Neuronal stem cell (in vitro differentiated cells): Measurements from ENCODE around the gene DUSP14.

Experiments used
- DNase-seq: peaks from one replicate; pipeline ENCODE4 v3.0.0-alpha.2; 2013; ENCODE audit warnings: low spot score
- H2AFZ ChIP-seq: one replicate; pipeline ENCODE4 v1.6.1; 2013; ENCODE audit warnings: mild to moderate bottlenecking, low read length, inconsistent platforms
- H2AK5ac ChIP-seq: 2 replicates; pipeline ENCODE4 v1.6.1; 2013; ENCODE audit warnings: low read depth, mild to moderate bottlenecking, inconsistent platforms, low read length, moderate library complexity, mixed read lengths
- H2BK120ac ChIP-seq: 2 replicates; pipeline ENCODE4 v1.6.1; 2013; ENCODE audit warnings: low read depth, mild to moderate bottlenecking, inconsistent platforms, low read length, moderate library complexity, mixed read lengths
- H2BK12ac ChIP-seq: one replicate; pipeline ENCODE4 v1.6.1; 2013; ENCODE audit warnings: low read length, inconsistent platforms
- H2BK15ac ChIP-seq: 2 replicates; pipeline ENCODE4 v1.6.1; 2013; ENCODE audit warnings: mild to moderate bottlenecking, low read length, inconsistent platforms, mixed read lengths
- H2BK5ac ChIP-seq: one replicate; pipeline ENCODE4 v1.6.1; 2013; ENCODE audit warnings: inconsistent platforms, mild to moderate bottlenecking, low read length, moderate library complexity
- H3K14ac ChIP-seq: one replicate; pipeline ENCODE4 v1.6.1; 2013; ENCODE audit warnings: low read length, inconsistent platforms
- H3K18ac ChIP-seq: 2 replicates; pipeline ENCODE4 v1.6.1; 2013; ENCODE audit warnings: low read length, inconsistent platforms
- H3K23ac ChIP-seq: 2 replicates; pipeline ENCODE4 v1.6.1; 2013; ENCODE audit warnings: low read depth, mild to moderate bottlenecking, mixed read lengths, low read length, inconsistent platforms; ENCODE audit not compliant: poor library complexity
- H3K27ac ChIP-seq: replicated peaks from 3 replicates; pipeline ENCODE4 v1.5.1; 2013; ENCODE audit warnings: low read length, inconsistent platforms
- H3K27me3 ChIP-seq, 3 experiments: 2 replicates each; pipeline ENCODE4 v1.6.1; 2013; ENCODE audit warnings: low read length in 3 of 3, mild to moderate bottlenecking in 2 of 3, inconsistent platforms in 1 of 3, low read depth in 1 of 3, mixed read lengths in 1 of 3, moderate library complexity in 1 of 3; ENCODE audit not compliant: control insufficient read depth in 3 of 3, insufficient read depth in 3 of 3
- H3K36me3 ChIP-seq, 2 donors: replicated peaks in 1 of 2; 2 replicates each; pipeline ENCODE4 v1.6.1; 2013; ENCODE audit warnings: low read length in 2 of 2; ENCODE audit not compliant: control insufficient read depth in 2 of 2, insufficient read depth in 2 of 2
- H3K4ac ChIP-seq: 2 replicates; pipeline ENCODE4 v1.6.1; 2013; ENCODE audit warnings: inconsistent platforms, mild to moderate bottlenecking, low read length, moderate library complexity
- H3K4me1 ChIP-seq, 2 donors: 1 replicate in 1 of 2; 2 replicates in 1 of 2; pipeline ENCODE4 v1.6.1; 2013; ENCODE audit warnings: low read length in 2 of 2, low read depth in 1 of 2; ENCODE audit not compliant: control insufficient read depth in 2 of 2, insufficient read depth in 1 of 2
- H3K4me2 ChIP-seq: one replicate; pipeline ENCODE4 v1.6.1; 2013; ENCODE audit warnings: mild to moderate bottlenecking, low read length, inconsistent platforms; ENCODE audit not compliant: insufficient read depth, poor library complexity, severe bottlenecking
- H3K4me3 ChIP-seq, 2 donors: 2 replicates each; pipeline ENCODE4 v1.5.1; 2013; ENCODE audit warnings: low read length in 2 of 2, mild to moderate bottlenecking in 2 of 2, inconsistent platforms in 1 of 2, moderate library complexity in 1 of 2
- H3K79me1 ChIP-seq: one replicate; pipeline ENCODE4 v1.6.1; 2013; ENCODE audit warnings: low read depth, mild to moderate bottlenecking, inconsistent platforms, low read length, moderate library complexity
- H3K9ac ChIP-seq: one replicate; pipeline ENCODE4 v1.6.1; 2013; ENCODE audit warnings: mild to moderate bottlenecking, low read depth, low read length, inconsistent platforms; ENCODE audit not compliant: poor library complexity
- H3K9me3 ChIP-seq, 2 donors: replicated peaks in 1 of 2; 2 replicates each; pipeline versions ENCODE3 to v1.6.1; 2013; ENCODE audit warnings: low read length in 2 of 2, mild to moderate bottlenecking in 2 of 2, inconsistent platforms in 1 of 2, low read depth in 1 of 2, mixed read lengths in 1 of 2, moderate library complexity in 1 of 2; ENCODE audit not compliant: control insufficient read depth in 2 of 2, insufficient read depth in 1 of 2
- H4K8ac ChIP-seq: one replicate; pipeline ENCODE4 v1.6.1; 2013; ENCODE audit warnings: low read depth, mild to moderate bottlenecking, inconsistent platforms, low read length, moderate library complexity
- H4K91ac ChIP-seq: one replicate; pipeline ENCODE4 v1.6.1; 2013; ENCODE audit warnings: low read length, low read depth, mild to moderate bottlenecking, inconsistent platforms; ENCODE audit not compliant: poor library complexity
- WGBS, 2 donors: extraction: QIAGEN DNeasy Blood & Tissue Kit; methylation state at CpG; one replicate each; pipeline ENCODE4 v1.1.7; 2013; ENCODE audit warnings: missing lambda C conversion rate in 2 of 2, mixed read lengths in 1 of 2; ENCODE audit not compliant: insufficient read length in 2 of 2, insufficient replicate concordance in 1 of 2; ENCODE audit errors: extremely low coverage in 2 of 2; 5-methylcytosine and 5-hydroxymethylcytosine counted together

The DUSP14 gene

DNA sequence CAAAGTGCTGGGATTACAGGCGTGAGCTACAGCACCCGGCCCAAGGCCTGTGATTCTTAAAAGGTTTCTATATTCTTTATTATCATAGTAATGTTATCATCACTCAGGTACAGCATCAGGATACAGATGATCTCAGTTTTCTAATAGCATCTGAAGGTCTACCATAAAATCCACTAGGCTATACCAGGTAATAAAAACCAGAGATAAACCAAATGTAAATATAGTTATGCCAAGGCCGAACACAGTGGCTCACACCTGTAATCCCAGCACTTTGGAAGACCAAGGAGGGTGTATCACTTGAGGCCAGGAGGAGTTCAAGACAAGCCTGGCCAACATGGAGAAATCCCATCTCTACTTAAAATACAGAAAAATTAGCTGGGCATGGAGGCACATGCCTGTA, 65.7 kb downstream of the DUSP14 start:
- H3K27me3 ChIP-seq: no peaks in the 10 kb centered on the region
- H2AK5ac ChIP-seq: no peak overlapping the region
- no peak overlapping the region for H3K4ac ChIP-seq
- no peak overlapping the region for H3K18ac ChIP-seq
- no peak overlapping the region for H3K4me3 ChIP-seq
- DNase-seq: no peak
- no peak overlapping the region for H3K23ac ChIP-seq
- no peak overlapping the region for H2BK5ac ChIP-seq
- no peak overlapping the region for H3K14ac ChIP-seq
- H4K8ac ChIP-seq: no peak overlapping the region
- H3K4me2 ChIP-seq: no peak overlapping the region
- H4K91ac ChIP-seq: no peak overlapping the region
- no peak overlapping the region for H2BK15ac ChIP-seq
- H2BK12ac ChIP-seq: no peak overlapping the region
- H3K4me1 ChIP-seq: no peaks in the 10 kb centered on the region
- H3K27ac ChIP-seq: no peak overlapping the region
- no CpG with 5 or more reads among the region's 3 CpGs for WGBS, 2 donors
- peaks cover 12 to 95% of the 10 kb centered on the region in 2 donors for H3K36me3 ChIP-seq
- no peak overlapping the region for H2BK120ac ChIP-seq
- H3K9me3 ChIP-seq: no peaks in the 10 kb centered on the region
- no peaks in the 10 kb centered on the region for H3K79me1 ChIP-seq
- no peak overlapping the region for H3K9ac ChIP-seq
- no peak overlapping the region for H2AFZ ChIP-seq

DNA sequence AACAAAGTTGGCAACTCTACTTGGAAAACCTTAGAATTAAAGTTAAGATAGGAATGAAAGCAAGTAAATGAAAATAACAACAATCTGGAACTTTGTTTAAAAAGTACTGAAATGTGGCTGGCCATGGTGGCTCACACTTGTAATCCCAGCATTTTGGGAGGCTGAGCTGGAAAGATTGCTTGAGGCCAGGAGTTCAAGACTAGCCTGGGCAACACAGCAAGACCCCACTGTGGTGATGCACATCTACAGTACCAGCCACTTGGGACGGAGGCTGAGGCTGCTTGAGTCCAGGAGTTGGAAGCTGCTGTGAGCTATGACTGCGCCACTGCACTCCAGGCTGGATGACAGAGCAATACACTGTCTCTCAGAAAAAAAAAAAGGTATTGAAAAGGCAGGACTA, 67.8 kb downstream of the DUSP14 start:
- no peaks in the 10 kb centered on the region for H3K4me1 ChIP-seq

DNA sequence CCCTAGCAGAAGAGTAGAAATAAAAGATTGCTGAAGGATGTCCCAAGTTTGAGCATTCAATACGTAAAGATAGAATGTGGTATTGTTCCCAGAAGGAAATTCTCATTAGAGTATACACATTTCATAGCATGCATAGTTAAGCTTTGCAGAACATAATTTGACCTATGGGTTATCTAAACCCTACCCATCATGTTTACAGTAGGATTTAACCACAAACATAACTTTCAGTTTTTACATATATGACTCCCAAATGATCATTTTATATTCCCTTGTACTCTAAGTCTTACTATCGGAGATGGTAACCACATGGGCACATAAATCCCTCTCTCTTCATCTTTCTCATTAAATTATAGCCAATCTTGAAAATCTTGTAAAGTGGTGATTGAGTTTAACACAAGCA, 68.6 kb downstream of the DUSP14 start:
- Histone ChIP-seq H3K18ac (no peak overlapping the region), H3K9me3 (no peaks in the 10 kb centered on the region), H3K14ac (no peak overlapping the region), H2BK12ac (no peak overlapping the region), H3K36me3 (peaks cover 7 to 93% of the 10 kb centered on the region in 2 donors), H3K4me3 (no peak overlapping the region), H2AFZ (no peak overlapping the region), H3K4me2 (no peak overlapping the region), H3K79me1 (no peaks in the 10 kb centered on the region), H3K4ac (no peak overlapping the region), H4K8ac (no peak overlapping the region), H2BK120ac (no peak overlapping the region), H2BK15ac (no peak overlapping the region), H2AK5ac (no peak overlapping the region), H3K27ac (no peak overlapping the region), H2BK5ac (no peak overlapping the region), H3K27me3 (no peaks in the 10 kb centered on the region), H3K23ac (no peak overlapping the region), H3K4me1 (no peaks in the 10 kb centered on the region), H3K9ac (no peak overlapping the region), H4K91ac (no peak overlapping the region)
- no peak for DNase-seq
- WGBS, 2 donors: no CpG with 5 or more reads among the region's 2 CpGs

More for the DNA sequence above, 67.8 kb downstream of the DUSP14 start:
- H2BK120ac ChIP-seq: no peak overlapping the region
- no peak overlapping the region for H4K91ac ChIP-seq
- no peak overlapping the region for H4K8ac ChIP-seq
- DNase-seq: no peak
- H2AFZ ChIP-seq: no peak overlapping the region
- no peak overlapping the region for H3K18ac ChIP-seq
- no peaks in the 10 kb centered on the region for H3K9me3 ChIP-seq
- H2BK15ac ChIP-seq: no peak overlapping the region
- no peak overlapping the region for H2AK5ac ChIP-seq
- no peak overlapping the region for H3K23ac ChIP-seq
- no peak overlapping the region for H3K14ac ChIP-seq
- H2BK5ac ChIP-seq: no peak overlapping the region
- H3K4me3 ChIP-seq: no peak overlapping the region
- no peaks in the 10 kb centered on the region for H3K79me1 ChIP-seq
- H3K36me3 ChIP-seq: peaks cover 12 to 95% of the 10 kb centered on the region in 2 donors
- no peak overlapping the region for H3K27ac ChIP-seq
- H3K9ac ChIP-seq: no peak overlapping the region
- no peaks in the 10 kb centered on the region for H3K27me3 ChIP-seq
- H2BK12ac ChIP-seq: no peak overlapping the region
- WGBS, 2 donors: no CpG with 5 or more reads among the region's 2 CpGs
- no peak overlapping the region for H3K4ac ChIP-seq
- H3K4me2 ChIP-seq: no peak overlapping the region

DNA sequence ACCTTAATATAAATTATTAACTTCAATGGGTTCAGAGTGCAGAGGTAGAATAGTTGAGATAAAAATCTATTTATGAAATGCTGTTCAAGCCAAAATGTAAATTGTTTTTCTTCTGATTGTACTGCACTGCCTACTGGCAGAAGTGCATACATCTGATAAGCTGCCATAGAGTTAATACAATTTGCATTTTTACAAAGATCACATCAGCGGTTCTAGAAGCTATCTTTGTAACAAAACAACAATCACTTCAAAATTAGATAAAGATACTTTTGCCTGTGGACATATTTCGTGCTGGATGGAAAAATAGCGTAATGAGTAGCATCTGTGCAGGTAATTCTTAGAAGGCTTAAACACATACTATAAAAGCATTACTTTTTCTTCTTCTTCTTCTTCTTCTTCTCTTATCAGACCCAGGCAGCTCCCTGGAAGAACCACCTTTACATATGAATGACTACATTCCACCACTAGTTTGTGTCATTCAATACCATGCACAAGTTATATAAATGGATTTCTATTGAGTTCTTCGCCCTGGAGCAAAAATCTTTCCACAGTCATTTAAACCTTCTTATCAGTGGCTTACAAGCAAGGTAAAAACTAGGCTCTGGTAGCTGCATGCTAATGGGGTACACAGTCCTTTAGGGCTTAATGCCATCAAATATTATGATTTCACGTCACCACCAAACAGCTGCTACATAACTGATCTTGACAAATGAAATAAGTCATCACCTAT, 72.5 kb downstream of the DUSP14 start:
- H2AFZ ChIP-seq: no peak overlapping the region
- H3K9ac ChIP-seq: no peak overlapping the region
- no peak overlapping the region for H4K8ac ChIP-seq
- H2AK5ac ChIP-seq: no peak overlapping the region
- no peaks in the 10 kb centered on the region for H3K4me1 ChIP-seq
- no peak overlapping the region for H2BK15ac ChIP-seq
- H3K23ac ChIP-seq: no peak overlapping the region
- H2BK120ac ChIP-seq: no peak overlapping the region
- H3K9me3 ChIP-seq: peaks cover 0 to 3% of the 10 kb centered on the region in 2 donors
- no peak overlapping the region for H3K14ac ChIP-seq
- H3K4ac ChIP-seq: no peak overlapping the region
- no peak overlapping the region for H4K91ac ChIP-seq
- H3K36me3 ChIP-seq: peaks cover 10 to 84% of the 10 kb centered on the region in 2 donors
- no peaks in the 10 kb centered on the region for H3K27me3 ChIP-seq
- no peak overlapping the region for H3K27ac ChIP-seq
- no CpG with 5 or more reads among the region's 5 CpGs for WGBS, 2 donors
- H2BK5ac ChIP-seq: no peak overlapping the region
- DNase-seq: no peak
- H2BK12ac ChIP-seq: no peak overlapping the region
- no peaks in the 10 kb centered on the region for H3K79me1 ChIP-seq
- H3K4me3 ChIP-seq: no peak overlapping the region
- no peak overlapping the region for H3K18ac ChIP-seq
- H3K4me2 ChIP-seq: no peak overlapping the region
